HL-60/S4 treated with retinoic acid at 250 ng/mL for 4 days and 3 days (cell line): ENCODE data around the gene HK2.

Source experiments
- in situ Hi-C: fragments of 300-500 bp; cut with MboI; formaldehyde crosslinking; loops from 2 replicates; pipeline ENCODE4 v1.7.0; 2022; ENCODE audit warnings: low sequenced_read_pairs

HK2 gene

GRCh38 chr2:74925361-74925786 lies 91.4 kb downstream of the HK2 start:
- in situ Hi-C loops = no loop called here

GRCh38 chr2:74927621-74928020 lies 93.7 kb downstream of the HK2 start:
- in situ Hi-C loops = no loop called here

- in situ Hi-C loops = no loop called here
Observed at GRCh38 chr2:74930811-74931486, 97.0 kb downstream of the HK2 start.

- in situ Hi-C loops = no loop called here
Observed at GRCh38 chr2:74931940-74932339, 98.0 kb downstream of the HK2 start.

GRCh38 chr2:74935975-74936391 lies 102.1 kb downstream of the HK2 start:
- in situ Hi-C loops = no loop called here

GRCh38 chr2:74937221-74937880 lies 103.4 kb downstream of the HK2 start:
- in situ Hi-C loops = no loop called here

GRCh38 chr2:74938264-74938663 lies 104.3 kb downstream of the HK2 start:
- in situ Hi-C loops = no loop called here

- in situ Hi-C loops = no loop called here
Observed at GRCh38 chr2:74939919-74940812, 106.2 kb downstream of the HK2 start.

- in situ Hi-C loops = no loop called here
Observed at GRCh38 chr2:74941284-74941683, 107.4 kb downstream of the HK2 start.

- in situ Hi-C loops = no loop called here
Observed at GRCh38 chr2:74942263-74942662, 108.3 kb downstream of the HK2 start.
